Measurements from ENCODE around the gene ATAD5.

GRCh38 chr17:30831663-30832437 is at the start of gene ATAD5:
- no peak for TF ChIP-seq EZH2phosphoT487 (conservative IDR thresholded peaks at IDR 0.05; ENCODE audit: low read length)
- no peak for TF ChIP-seq CTCF (IDR thresholded peaks at IDR 0.05; ENCODE audit: insufficient read depth, low read length, poor library complexity, severe bottlenecking)
